ENCODE results near the gene AKR1A1. TPM values are rescaled to one million over a fixed set of nuclear protein-coding genes. Genes with fewer than 3 reads are reported as not detected.

Gene AKR1A1
- total RNA-seq, 1 donor from 2014 or later = 120 TPM

DNA sequence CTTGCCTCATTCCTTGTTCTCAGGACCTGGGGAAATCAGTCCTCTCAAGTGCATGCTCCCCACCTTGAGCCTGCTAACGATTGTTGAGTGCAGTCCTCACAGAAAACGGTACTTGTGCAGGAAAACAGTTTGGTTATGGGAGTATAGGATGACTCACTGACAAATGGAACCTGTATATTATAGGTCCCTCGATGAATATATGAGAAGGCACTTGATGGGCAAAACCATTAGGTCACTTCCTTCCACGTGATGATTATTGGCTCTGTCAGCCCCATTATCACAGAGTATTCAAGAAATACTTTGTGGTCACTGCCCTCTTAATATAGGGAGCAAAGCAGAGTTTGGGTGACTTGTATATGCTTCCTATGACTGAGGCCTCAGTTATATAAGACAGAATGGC is 67.0 kb downstream of the AKR1A1 start:
- DNase-seq (ENCODE audit: low spot score) = no peak

GRCh38 chr1:45619149-45619921 is 68.7 kb downstream of the AKR1A1 start:
- DNase-seq (ENCODE audit: low spot score) = no peak

Other genes with a start within 250 kb of the AKR1A1 start
- gene HPDL, start 223.9 kb upstream of the AKR1A1 start, total RNA-seq = 2.3 TPM
- 11.8 TPM for gene TOE1, start 210.7 kb upstream of the AKR1A1 start, total RNA-seq
- gene MUTYH, start 210.4 kb upstream of the AKR1A1 start, total RNA-seq = 34.2 TPM
- 12.3 TPM for gene TESK2, start 59.7 kb upstream of the AKR1A1 start, total RNA-seq
- 3.2 TPM for gene CCDC163, start 50.8 kb upstream of the AKR1A1 start, total RNA-seq
- 9.7 TPM for gene MMACHC, start 50.5 kb upstream of the AKR1A1 start, total RNA-seq
- gene PRDX1, start 28.9 kb upstream of the AKR1A1 start, total RNA-seq = 351 TPM
- 82.1 TPM for gene NASP, start 33.2 kb downstream of the AKR1A1 start, total RNA-seq
- gene CCDC17, start 73.2 kb downstream of the AKR1A1 start, total RNA-seq = 2.4 TPM
- 134 TPM for gene GPBP1L1, start 135.7 kb downstream of the AKR1A1 start, total RNA-seq
- 31.2 TPM for gene TMEM69, start 137.4 kb downstream of the AKR1A1 start, total RNA-seq
- gene IPP, start 199.8 kb downstream of the AKR1A1 start, total RNA-seq = 19.6 TPM